MCF 10A (cell line): ENCODE measurements around the gene DHPS. TPM values are rescaled to one million over a fixed set of nuclear protein-coding genes. Genes with fewer than 3 reads are reported as not detected.

Source experiments
- BruUV-seq: library from RNA; stranded (reverse); fragments of 400-500 nt; replicated peaks from 2 replicates; lab custom pipeline; 2021; lab: Mats Ljungman, UMichigan
- CTCF ChIA-PET: fragments of 300-600 bp; sonication (Branson Sonifier 250); formaldehyde crosslinking; extraction: SDS; loops from one replicate; lab custom pipeline; 2021; ENCODE audit warnings: antibody characterized with exemption, inconsistent platforms; lab: Yijun Ruan, JAX
- POLR2A ChIA-PET: fragments of 300-600, 350-650 bp; sonication (Branson Sonifier 250); formaldehyde crosslinking; extraction: SDS; loops from one replicate; lab custom pipeline; 2020; ENCODE audit warnings: antibody characterized with exemption, inconsistent platforms; lab: Yijun Ruan, JAX
- DNase-seq: peaks from one replicate; pipeline ENCODE4 v3.0.0-alpha.2; 2018; ENCODE audit not compliant: unreplicated experiment
- H3K27ac Mint-ChIP-seq: one replicate; pipeline ENCODE4 v1.8.0; 2022; ENCODE audit warnings: mild to moderate bottlenecking, low read depth, mixed read lengths; ENCODE audit not compliant: unreplicated experiment
- H3K27me3 Mint-ChIP-seq: one replicate; pipeline ENCODE4 v1.8.0; 2022; ENCODE audit warnings: mixed read lengths; ENCODE audit not compliant: insufficient read depth, unreplicated experiment
- H3K36me3 Mint-ChIP-seq: one replicate; pipeline ENCODE4 v1.8.0; 2022; ENCODE audit warnings: mild to moderate bottlenecking, moderate library complexity, mixed read lengths; ENCODE audit not compliant: insufficient read depth, unreplicated experiment
- H3K4me1 Mint-ChIP-seq: one replicate; pipeline ENCODE4 v1.8.0; 2022; ENCODE audit warnings: mixed read lengths; ENCODE audit not compliant: insufficient read depth, unreplicated experiment
- H3K4me3 Mint-ChIP-seq: one replicate; pipeline ENCODE4 v1.8.0; 2022; ENCODE audit warnings: mild to moderate bottlenecking, moderate library complexity, mixed read lengths; ENCODE audit not compliant: unreplicated experiment
- H3K9me3 Mint-ChIP-seq: one replicate; pipeline ENCODE4 v1.8.0; 2022; ENCODE audit warnings: mixed read lengths; ENCODE audit not compliant: unreplicated experiment
- CTCF ChIP-seq: fragments of 200-600 bp; IDR thresholded peaks from one replicate; pipeline ENCODE4 v1.8.0; 2022; ENCODE audit warnings: antibody characterized with exemption, mild to moderate bottlenecking; ENCODE audit not compliant: unreplicated experiment
- intact Hi-C: fragments of 100-400 bp; cut with micrococcal nuclease; formaldehyde crosslinking; loops from 2 replicates; pipeline ENCODE4 v1.14.1; 2022
- total RNA-seq: library from RNA; stranded (reverse); gene quantifications from 2 replicates; pipeline ENCODE4 v1.2.3, GENCODE V29; 2022

The DHPS gene
- total RNA-seq, 1 experiment from 2014 or later, result 74.2 TPM

DNA sequence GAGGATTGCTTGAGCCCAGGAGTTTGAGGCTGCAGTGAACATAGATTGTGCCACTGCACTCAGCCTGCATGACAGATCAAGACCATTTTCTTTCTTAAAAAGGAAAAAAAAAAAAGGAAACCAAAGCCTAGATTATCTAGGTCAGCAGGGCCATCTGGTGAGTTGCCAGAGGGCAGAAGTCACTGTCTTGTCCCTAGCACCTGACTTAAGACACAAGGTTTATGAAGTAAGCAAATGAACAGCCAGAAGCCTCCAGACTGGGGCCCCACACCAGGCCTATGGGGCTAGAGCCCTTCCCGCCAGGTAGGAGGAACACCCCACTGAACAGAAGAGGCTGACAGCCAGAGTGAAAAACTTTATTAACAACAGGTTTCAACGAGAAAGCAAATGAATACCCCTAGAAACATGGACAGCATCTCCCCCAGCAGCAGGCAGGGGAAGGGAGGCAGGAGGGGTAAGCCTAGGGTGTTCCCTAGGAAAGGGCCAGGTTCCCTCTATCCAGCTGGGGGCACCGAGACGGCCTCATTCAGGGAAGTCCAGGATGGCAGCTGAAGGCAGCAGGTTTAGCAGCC, 13.9 kb downstream of the DHPS start:
- no peak for DNase-seq
- peaks cover 48% of the 10 kb centered on the region for H3K36me3 Mint-ChIP-seq
- peak overlapping the region; percentile 92 for H3K4me3 Mint-ChIP-seq
- CTCF ChIA-PET, result interaction anchor here (0.6 to 0.8 kb wide), 2 partner anchors 95 to 721 kb away, joined by 3 read pairs; no protein-coding TSS in a partner anchor
- intact Hi-C loops, result loop anchor here (2.0 to 10.0 kb wide), 2 partner anchors 57 to 503 kb away; partner anchors contain the start of genes ZNF136, ZNF490 and ZNF791
- H3K27me3 Mint-ChIP-seq, result no peaks in the 10 kb centered on the region
- POLR2A ChIA-PET, result interaction anchor here (0.6 to 3.2 kb wide), 9 partner anchors 9 to 121 kb away, joined by 3 to 40 read pairs (median 7); partner anchors contain the start of genes DHPS, FBXW9, TNPO2 and ZNF490
- H3K9me3 Mint-ChIP-seq, result no peaks in the 10 kb centered on the region
- no peak for TF ChIP-seq CTCF
- no TSS peak for BruUV-seq
- H3K27ac Mint-ChIP-seq, result peak overlapping the region; percentile 100
- H3K4me1 Mint-ChIP-seq, result peaks cover 7% of the 10 kb centered on the region

DNA sequence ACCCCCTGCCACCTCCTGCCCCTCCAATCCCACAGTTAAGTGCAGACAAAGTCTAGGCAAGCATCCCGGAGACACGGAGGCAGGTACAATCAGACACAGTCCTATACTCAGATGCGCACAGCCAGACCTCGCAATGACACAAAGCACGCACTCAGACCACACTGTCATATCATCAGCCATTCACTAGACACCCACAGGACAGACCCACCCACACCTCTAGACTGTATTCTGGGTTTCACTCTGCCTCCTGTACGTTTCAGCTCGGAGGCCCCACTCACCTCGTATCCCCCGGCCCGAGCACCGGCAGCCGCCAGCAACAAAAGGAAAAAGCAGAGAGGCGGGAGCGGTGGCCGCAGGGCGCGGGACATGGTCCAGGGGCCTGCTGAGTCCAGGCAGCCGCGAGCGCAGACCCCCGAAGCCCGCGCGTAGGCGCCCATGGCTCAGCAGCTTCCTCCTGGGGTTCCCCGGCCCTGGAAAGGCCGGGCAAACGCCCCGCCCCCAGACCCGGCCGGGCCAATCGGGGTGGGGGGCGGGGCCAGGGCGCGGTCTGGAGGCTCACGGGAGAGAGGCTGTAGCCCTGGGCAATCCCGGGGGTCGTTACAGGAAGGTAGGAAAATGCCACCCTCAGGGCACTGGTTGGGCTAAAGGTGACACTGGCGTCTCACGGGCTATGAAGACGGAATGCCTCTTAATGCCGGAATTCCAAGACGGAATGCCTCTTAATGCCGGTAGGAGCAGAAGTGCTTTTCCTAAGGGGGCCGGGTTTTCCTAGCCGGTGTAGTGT, 15.2 kb downstream of the DHPS start, which contains the start of the genes MAN2B1 and WDR83:
MAN2B1 (minus strand) TSS at position 478 of the 784 bp plus-strand sequence; CDS start at position 437, 41 bp downstream.
WDR83 (plus strand) TSS at position 543 of the 784 bp plus-strand sequence. CDS start 2,984 bp downstream, outside the sequence.
- POLR2A ChIA-PET, result interaction anchor here (0.6 to 2.4 kb wide), 10 partner anchors 10 to 1579 kb away, joined by 3 to 23 read pairs (median 4); partner anchors contain the start of genes DHPS, ZNF136, ZNF490 and ZNF709
- DNase-seq, result peak; percentile 78

DNA sequence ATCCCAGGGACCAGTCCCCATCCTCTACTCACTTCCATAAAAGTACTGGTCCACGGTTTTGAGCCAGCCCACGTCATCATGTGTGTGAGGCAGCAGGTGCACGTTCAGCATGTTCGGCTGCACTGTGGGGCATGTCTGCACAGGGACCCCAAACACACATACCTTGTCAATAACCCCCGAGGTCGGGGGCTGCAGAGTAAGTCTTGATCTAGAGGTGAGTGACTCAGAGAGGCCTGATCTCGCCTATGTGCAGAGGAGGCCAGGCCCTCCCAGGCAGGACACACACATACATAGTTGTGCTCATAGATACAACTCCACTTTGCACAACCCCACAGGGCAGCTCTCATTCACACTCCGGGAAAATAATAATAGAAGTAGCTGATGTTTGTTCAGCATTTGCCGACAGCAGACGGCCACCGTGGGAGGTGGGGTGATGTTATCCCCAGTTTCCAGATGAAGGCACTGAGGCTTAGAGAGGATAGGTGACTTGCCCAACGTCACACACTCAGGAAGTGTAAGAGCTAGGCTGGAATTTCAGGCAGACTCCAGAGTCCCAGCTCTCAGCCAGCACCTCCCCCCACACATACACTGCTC, 15.9 kb downstream of the DHPS start:
- Mint-ChIP-seq H3K9me3 (no peaks in the 10 kb centered on the region), H3K4me3 (peak overlapping the region; percentile 92), H3K27ac (peak overlapping the region; percentile 89), H3K4me1 (peaks cover 7% of the 10 kb centered on the region), H3K27me3 (no peaks in the 10 kb centered on the region), H3K36me3 (peaks cover 53% of the 10 kb centered on the region)
- ChIA-PET CTCF (interaction anchor here (0.6 to 1.3 kb wide), 3 partner anchors 11 to 1798 kb away, joined by 3 to 4 read pairs (median 3); no protein-coding TSS in a partner anchor), POLR2A (interaction anchor here (0.6 to 2.4 kb wide), 10 partner anchors 11 to 1579 kb away, joined by 3 to 23 read pairs (median 4); partner anchors contain the start of genes DHPS, ZNF136, ZNF490 and ZNF709)
- no peak for TF ChIP-seq CTCF
- intact Hi-C loops, result loop anchor here (10.0 kb wide), 1 partner anchor 501 kb away; the partner anchor contains the start of gene ZNF136
- DNase-seq, result no peak
- no TSS peak for BruUV-seq

More for the DNA sequence above, 15.2 kb downstream of the DHPS start, which contains the start of the genes MAN2B1 and WDR83:
- H3K36me3 Mint-ChIP-seq, result peaks cover 50% of the 10 kb centered on the region
- peaks cover 7% of the 10 kb centered on the region for H3K4me1 Mint-ChIP-seq
- TF ChIP-seq CTCF, result no peak
- BruUV-seq, result no TSS peak
- CTCF ChIA-PET, result interaction anchor here (0.5 to 1.3 kb wide), 6 partner anchors 8 to 1799 kb away, joined by 3 to 4 read pairs (median 3); no protein-coding TSS in a partner anchor
- H3K9me3 Mint-ChIP-seq, result no peaks in the 10 kb centered on the region
- peak within 1 kb of the TSS; percentile 92 for H3K4me3 Mint-ChIP-seq
- intact Hi-C loops, result loop anchor here (10.0 kb wide), 1 partner anchor 502 kb away; the partner anchor contains the start of gene ZNF136
- H3K27me3 Mint-ChIP-seq, result no peaks in the 10 kb centered on the region
- H3K27ac Mint-ChIP-seq, result peak within 1 kb of the TSS; percentile 89
